UCSD-AML1 (cell line): Measurements from ENCODE around the gene MPZL2.
A peak's percentile ranks its signal among the peaks of the same experiment; 100 is the strongest.

Experiments used
- DNase-seq: peaks from one replicate; lab custom pipeline; 2025; ENCODE audit not compliant: unreplicated experiment; lab: John Stamatoyannopoulos, UW

The MPZL2 gene

GRCh38 chr11:118223570-118223969, 40.5 kb downstream of the MPZL2 start:
- no peak for DNase-seq

DNA sequence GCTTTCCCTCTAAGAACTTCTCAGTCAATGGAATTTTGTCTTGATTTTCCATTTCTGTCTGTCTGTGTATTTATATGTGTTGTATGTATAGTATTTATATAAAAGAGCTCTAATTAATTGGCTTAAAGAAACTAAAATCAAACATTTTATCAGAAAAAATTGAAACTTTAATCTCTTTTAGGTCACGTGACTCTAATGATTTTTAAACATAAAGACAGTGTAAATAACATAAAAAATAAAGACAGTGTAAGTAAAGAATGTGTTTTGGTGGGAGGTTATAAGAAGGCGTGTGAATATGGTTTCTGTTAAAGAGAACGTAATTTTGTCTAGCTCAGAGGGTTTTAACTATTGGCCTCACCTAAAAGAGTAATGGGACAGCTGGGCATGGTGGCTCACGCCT, 41.7 kb downstream of the MPZL2 start:
- no peak for DNase-seq

DNA sequence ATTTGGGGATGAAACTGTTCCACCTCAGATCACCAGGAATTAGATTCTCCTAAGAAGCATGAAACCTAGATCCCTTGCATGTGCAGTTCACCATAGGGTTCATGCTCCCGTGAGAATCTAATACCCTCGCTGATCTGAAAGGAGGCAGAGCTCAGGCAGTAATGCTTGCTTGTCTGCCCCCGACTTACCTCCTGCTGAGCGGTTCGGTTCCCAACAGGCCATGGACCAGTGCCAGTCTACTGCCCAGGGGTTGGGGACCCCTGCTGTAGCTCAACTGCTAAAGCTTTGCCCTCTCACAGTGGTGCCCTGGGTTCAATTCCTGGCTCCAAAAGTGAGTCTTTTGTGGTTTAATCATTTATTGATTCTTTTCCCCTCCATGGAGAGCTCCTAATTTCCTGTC, 42.7 kb downstream of the MPZL2 start:
- no peak for DNase-seq

- no peak for DNase-seq
Observed at GRCh38 chr11:118219732-118220131, 44.4 kb downstream of the MPZL2 start.

DNA sequence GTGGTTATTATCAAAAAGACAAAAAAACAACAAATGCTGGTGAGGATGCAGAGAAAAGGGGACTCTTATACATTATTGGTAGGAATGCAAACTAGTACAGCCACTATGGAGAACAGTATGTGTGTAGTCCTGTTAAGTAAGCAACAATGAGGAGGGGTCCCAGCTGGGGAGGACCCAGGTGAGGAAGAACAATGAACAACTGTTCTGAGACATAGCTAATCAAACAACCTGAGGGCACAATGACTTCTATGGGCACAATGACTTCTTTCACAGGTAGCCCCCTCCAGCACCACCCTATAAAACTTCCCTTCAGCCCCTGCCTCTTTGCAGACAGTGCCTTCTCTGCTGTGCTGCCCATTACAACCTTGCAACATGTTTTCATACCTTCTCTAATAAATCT, 44.9 kb downstream of the MPZL2 start:
- DNase-seq: no peak

- DNase-seq: no peak
Observed at GRCh38 chr11:118217575-118217974, 46.5 kb downstream of the MPZL2 start.

GRCh38 chr11:118216621-118217481, 47.2 kb downstream of the MPZL2 start:
- no peak for DNase-seq

DNA sequence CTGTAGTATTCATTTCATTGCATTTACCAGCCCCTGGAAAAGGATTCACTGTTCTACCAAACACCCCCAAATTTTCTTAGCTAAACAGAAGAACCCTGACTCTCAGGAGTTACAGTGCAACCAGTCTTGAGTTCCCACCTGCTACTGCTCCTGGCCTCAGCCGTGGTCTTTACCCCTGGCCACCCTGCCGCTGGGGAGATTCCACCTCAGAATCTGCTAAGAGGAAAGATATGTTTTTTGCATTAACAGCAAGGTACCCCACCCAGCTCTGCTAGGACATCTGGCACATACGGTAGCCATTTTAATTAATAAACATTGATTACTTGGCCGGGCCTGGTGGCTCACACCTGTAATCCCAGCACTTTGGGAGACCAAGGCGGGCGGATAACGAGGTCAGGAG, 48.3 kb downstream of the MPZL2 start:
- DNase-seq: no peak

DNA sequence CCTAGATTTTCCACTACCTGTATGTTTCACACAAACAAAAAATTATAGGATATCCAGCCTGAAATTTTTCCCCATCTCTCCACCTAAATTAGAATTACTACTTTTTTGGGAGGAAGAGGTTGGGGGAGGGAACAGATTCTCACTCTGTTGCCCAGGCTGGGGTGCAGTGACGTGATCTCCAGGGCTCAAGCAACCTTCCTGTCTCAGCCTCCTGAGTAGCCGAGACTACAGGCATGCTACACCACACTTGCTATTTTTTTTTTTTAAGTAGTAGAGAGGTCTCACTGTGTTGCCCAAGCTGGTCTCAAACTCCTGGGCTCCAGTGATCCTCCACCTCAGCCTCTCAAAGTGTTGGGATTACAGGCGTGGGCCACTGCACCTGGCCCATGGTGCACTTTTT, 48.8 kb downstream of the MPZL2 start:
- no peak for DNase-seq

- peak; percentile 63 for DNase-seq
Observed at GRCh38 chr11:118214210-118214914, 49.7 kb downstream of the MPZL2 start.

GRCh38 chr11:118213781-118214180, 50.3 kb downstream of the MPZL2 start:
- no peak for DNase-seq

DNA sequence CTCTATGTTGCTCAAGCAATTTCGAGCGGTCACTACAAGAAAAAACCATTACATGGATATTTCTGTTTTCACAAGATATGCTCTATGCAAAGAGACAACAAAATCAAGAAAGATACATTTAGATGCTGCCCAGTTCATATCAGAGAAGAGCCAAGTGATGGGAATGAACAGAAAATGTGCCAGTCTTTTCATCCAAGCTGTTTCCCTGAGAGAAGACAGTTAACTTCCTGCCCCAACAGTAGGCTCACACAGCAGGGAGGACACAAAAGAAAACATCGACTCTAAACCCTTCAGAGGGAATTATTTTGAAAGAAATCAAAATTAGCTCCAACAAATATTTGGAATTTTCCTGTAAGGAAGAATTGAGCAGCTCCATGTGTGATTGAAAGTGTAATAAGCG, 50.9 kb downstream of the MPZL2 start:
- DNase-seq: no peak

DNA sequence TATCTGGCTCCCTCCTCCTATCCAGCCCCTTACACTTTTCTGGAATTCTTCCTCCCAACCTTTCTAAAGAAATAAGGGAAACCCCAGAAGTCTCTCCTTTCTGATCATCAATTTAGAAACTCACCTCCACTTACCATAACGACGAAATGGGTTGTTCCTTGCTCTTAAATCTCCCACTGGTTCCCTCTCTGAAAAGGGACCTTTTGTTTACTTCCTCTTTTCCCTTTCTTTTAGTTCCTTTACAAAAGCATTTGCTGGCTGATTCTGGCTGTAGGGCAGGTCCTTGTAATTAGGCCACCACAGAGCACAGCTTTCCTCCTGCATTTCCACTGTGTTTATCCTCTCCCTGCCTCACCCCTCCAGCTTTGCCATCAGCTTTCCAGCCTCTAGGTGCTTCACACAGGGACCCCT, 51.3 kb downstream of the MPZL2 start:
- DNase-seq: no peak

DNA sequence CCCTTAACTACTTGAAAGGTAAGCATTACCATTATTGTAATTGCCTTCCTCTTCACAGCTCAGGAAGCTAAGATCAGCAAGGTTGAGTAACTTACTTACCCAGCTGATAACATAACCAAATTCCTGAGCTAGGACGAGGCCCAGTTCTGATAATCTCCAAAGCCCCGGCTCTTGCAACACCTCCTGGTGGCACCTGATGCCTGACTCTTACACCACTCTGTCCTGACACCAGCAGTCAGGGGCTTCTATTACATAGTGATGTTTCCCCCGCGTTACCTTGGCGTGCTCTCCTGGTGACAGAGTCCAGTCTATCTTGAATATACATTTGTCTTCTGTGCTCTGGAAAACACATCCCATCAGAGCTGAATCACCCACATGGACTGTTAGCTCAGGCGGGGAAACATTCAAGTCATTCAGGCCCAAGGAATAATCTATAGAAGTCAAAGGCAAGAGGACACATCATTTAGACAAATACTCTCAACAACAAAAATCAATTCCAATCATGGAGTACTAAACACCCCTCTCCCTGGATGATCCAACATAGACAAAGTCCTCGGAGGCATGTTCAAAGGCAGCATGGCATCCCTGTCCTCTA, 51.9 kb downstream of the MPZL2 start:
- no peak for DNase-seq

GRCh38 chr11:118211006-118211405, 53.1 kb downstream of the MPZL2 start:
- no peak for DNase-seq

- DNase-seq: no peak
Observed at GRCh38 chr11:118210323-118210722, 53.8 kb downstream of the MPZL2 start.

GRCh38 chr11:118209033-118209432, 55.1 kb downstream of the MPZL2 start:
- no peak for DNase-seq

GRCh38 chr11:118207079-118207478, 57.0 kb downstream of the MPZL2 start:
- no peak for DNase-seq

- no peak for DNase-seq
Observed at GRCh38 chr11:118206391-118207031, 57.6 kb downstream of the MPZL2 start.

DNA sequence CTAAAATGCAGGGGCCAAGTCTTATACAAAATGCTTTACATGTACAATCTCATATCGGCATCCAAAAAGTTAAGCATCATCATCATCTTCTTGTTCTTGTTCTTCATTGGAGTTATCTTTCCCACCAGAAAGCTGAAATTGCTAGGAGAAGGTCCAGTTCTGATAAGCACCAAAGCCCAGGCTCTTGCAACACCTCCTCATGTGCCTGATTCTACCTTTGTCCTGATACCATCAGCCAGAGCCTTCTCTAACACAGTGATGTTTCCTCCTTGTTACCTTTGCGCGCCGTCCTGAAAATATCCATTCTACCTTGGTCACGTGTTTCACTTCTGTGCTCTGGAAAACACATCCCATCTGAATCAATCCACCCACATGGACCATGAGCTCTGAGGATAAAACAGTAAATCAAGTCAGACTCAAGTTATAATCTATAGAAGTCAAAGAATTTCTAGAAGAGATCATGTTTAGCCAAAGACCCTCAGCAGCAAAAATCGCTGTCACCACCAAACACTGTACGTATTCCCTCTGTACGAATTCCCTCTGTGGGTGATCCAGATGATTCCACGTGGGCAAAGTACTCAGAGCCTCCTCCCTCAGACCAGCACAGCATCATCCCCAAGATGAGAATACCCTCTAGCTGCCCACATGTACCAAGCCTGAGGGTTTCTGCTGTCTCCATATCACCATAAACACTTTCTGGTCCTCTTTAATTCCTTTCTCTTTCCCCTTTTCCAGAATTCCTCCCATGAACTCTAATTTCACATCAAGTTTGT, 58.3 kb downstream of the MPZL2 start:
- no peak for DNase-seq
